GM12878 (cell line): ENCODE data around the gene ABCG1.

Experiments used
- CEBPB ChIP-seq, 2 experiments: fragments of 150-350 bp in 1 of 2; IDR thresholded peaks; 2 replicates each; pipeline ENCODE4 v1.6.1; 2012 to 2014; ENCODE audit warnings: low read depth in 2 of 2, low read length in 2 of 2, borderline replicate concordance in 1 of 2, inconsistent platforms in 1 of 2
- CTCF ChIP-seq, 3 experiments: IDR thresholded peaks in 2 of 3; conservative IDR thresholded peaks in 1 of 3; 2 replicates each; pipeline ENCODE4 v1.5.1; 2011; ENCODE audit warnings: low read depth in 3 of 3, low read length in 3 of 3, mild to moderate bottlenecking in 3 of 3, control low read depth in 2 of 3, moderate library complexity in 2 of 3, inconsistent platforms in 1 of 3, mixed read lengths in 1 of 3; ENCODE audit not compliant: control insufficient read depth in 2 of 3, insufficient read depth in 1 of 3; ENCODE audit errors: extremely low read depth in 1 of 3
- GABPA ChIP-seq: IDR thresholded peaks from 2 replicates; pipeline ENCODE4 v1.6.1; 2014; ENCODE audit warnings: antibody characterized with exemption, low read depth, mild to moderate bottlenecking, inconsistent platforms
- GATAD2B ChIP-seq: fragments of 450-650 bp; conservative IDR thresholded peaks from 2 replicates; pipeline ENCODE4 v1.6.1; 2017; ENCODE audit warnings: low read depth, mild to moderate bottlenecking, moderate library complexity
- HDAC2 ChIP-seq: fragments of 200-600 bp; sonication (generic); IDR thresholded peaks from 2 replicates; pipeline ENCODE4 v1.6.1; 2017
- POLR2AphosphoS5 ChIP-seq: IDR thresholded peaks from 2 replicates; pipeline ENCODE4 v1.6.1; 2011; ENCODE audit warnings: mild to moderate bottlenecking, low read length, inconsistent platforms
- RFX5 ChIP-seq: IDR thresholded peaks from 2 replicates; pipeline ENCODE4 v1.6.1; 2011; ENCODE audit warnings: low read depth, low read length, improper control_type of control experiment
- TF ChIP-seq, protein P1 (sequence below): IDR thresholded peaks from 2 replicates; pipeline ENCODE4 v1.6.1; 2011; ENCODE audit warnings: mild to moderate bottlenecking, low read depth, low read length, moderate library complexity; ENCODE audit not compliant: insufficient replicate concordance
- TF ChIP-seq, protein P2 (sequence below): IDR thresholded peaks from 2 replicates; pipeline ENCODE4 v1.6.1; 2012; ENCODE audit warnings: low read depth, low read length, improper control_type of control experiment

GRCh38 chr21:42212266-42212665, 6.7 kb upstream of the ABCG1 start:
- TF ChIP-seq GABPA (no peak), CTCF (IDR thresholded peaks at IDR 0.05 in 2 of 3, conservative IDR thresholded peaks at IDR 0.05 in 1 of 3; ENCODE audit: control insufficient read depth in 2 of 3, extremely low read depth in 1 of 3, insufficient read depth in 1 of 3, low read depth in 3 of 3, low read length in 3 of 3) (no peak), RFX5 (no peak), GATAD2B (no peak), HDAC2 (no peak), CEBPB (IDR thresholded peaks at IDR 0.05; ENCODE audit: borderline replicate concordance in 1 of 2, low read depth in 2 of 2, low read length in 2 of 2) (no peak), POLR2AphosphoS5 (no peak)
- TF ChIP-seq, protein P1, sequence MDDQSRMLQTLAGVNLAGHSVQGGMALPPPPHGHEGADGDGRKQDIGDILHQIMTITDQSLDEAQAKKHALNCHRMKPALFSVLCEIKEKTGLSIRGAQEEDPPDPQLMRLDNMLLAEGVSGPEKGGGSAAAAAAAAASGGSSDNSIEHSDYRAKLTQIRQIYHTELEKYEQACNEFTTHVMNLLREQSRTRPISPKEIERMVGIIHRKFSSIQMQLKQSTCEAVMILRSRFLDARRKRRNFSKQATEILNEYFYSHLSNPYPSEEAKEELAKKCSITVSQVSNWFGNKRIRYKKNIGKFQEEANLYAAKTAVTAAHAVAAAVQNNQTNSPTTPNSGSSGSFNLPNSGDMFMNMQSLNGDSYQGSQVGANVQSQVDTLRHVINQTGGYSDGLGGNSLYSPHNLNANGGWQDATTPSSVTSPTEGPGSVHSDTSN = no peak
- TF ChIP-seq, protein P2, sequence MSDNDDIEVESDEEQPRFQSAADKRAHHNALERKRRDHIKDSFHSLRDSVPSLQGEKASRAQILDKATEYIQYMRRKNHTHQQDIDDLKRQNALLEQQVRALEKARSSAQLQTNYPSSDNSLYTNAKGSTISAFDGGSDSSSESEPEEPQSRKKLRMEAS = no peak
